Esophagus muscularis mucosa (tissue), 4 donors: ENCODE data around the gene LYPD1. TPM values are rescaled to one million over a fixed set of nuclear protein-coding genes. Genes with fewer than 3 reads are reported as not detected.

Experiments
- DNase-seq: peaks from one replicate; pipeline ENCODE4 v3.0.0-alpha.2; 2017; ENCODE audit errors: extremely low spot score
- H3K27ac ChIP-seq, 4 donors: fragments of 200-600 bp; sonication (generic); replicated peaks in 1 of 4; 1 replicate in 3 of 4; 2 replicates in 1 of 4; pipeline ENCODE4 v1.5.1; 2016 to 2019; ENCODE audit warnings: mild to moderate bottlenecking in 1 of 4
- H3K27me3 ChIP-seq, 4 donors: fragments of 200-600 bp; sonication (generic); one replicate each; pipeline versions ENCODE4 v1.5.1 to v1.6.0; 2016 to 2019
- H3K36me3 ChIP-seq, 4 donors: fragments of 200-600 bp; sonication (generic); one replicate each; pipeline ENCODE4 v1.5.1; 2016 to 2019
- H3K4me1 ChIP-seq, 4 donors: fragments of 200-600 bp; sonication (generic); one replicate each; pipeline ENCODE4 v1.5.1; 2016 to 2019
- H3K4me3 ChIP-seq, 4 donors: fragments of 200-600 bp; sonication (generic); 1 replicate in 2 of 4; 2 replicates in 2 of 4; pipeline ENCODE4 v1.5.1; 2016 to 2019; ENCODE audit warnings: mild to moderate bottlenecking in 4 of 4, moderate library complexity in 1 of 4
- H3K9me3 ChIP-seq, 4 donors: fragments of 200-600 bp; sonication (generic); 1 replicate in 3 of 4; 2 replicates in 1 of 4; pipeline ENCODE4 v1.5.1; 2016 to 2019
- EP300 ChIP-seq: sonication (generic); formaldehyde crosslinking; IDR thresholded peaks from one replicate; pipeline ENCODE4 v1.6.1; 2017; ENCODE audit warnings: antibody characterized with exemption
- POLR2A ChIP-seq: fragments of 450-650 bp; IDR thresholded peaks from one replicate; pipeline ENCODE4 v1.6.1; 2017; ENCODE audit warnings: antibody characterized with exemption, moderate library complexity, mild to moderate bottlenecking, low read depth
- POLR2AphosphoS5 ChIP-seq, 2 donors: sonication (generic); formaldehyde crosslinking; IDR thresholded peaks; one replicate each; pipeline ENCODE4 v1.6.1; 2017; ENCODE audit warnings: antibody characterized with exemption in 2 of 2
- WGBS: methylation state at CpG from one replicate; pipeline ENCODE4 v1.1.5; 2018; 5-methylcytosine and 5-hydroxymethylcytosine counted together
- intact Hi-C: fragments of 100-400 bp; cut with DNase I; formaldehyde crosslinking; loops from one replicate; pipeline ENCODE4 v1.15.1; 2023
- total RNA-seq, 4 donors: library from RNA; depleted of rRNA; stranded (reverse); fragments of >200 nt; gene quantifications; one replicate each; pipeline versions ENCODE4 v1.1.0 to v1.2.1, GENCODE V29; 2016
- TF ChIP-seq, protein P1 (sequence below), 3 experiments: fragments of 200-600 bp in 2 of 3; fragments of 450-650 bp in 1 of 3; sonication (generic) in 2 of 3; IDR thresholded peaks; one replicate each; pipeline ENCODE4 v1.5.1; 2017 to 2019; ENCODE audit warnings: antibody characterized with exemption in 3 of 3, mild to moderate bottlenecking in 2 of 3, moderate library complexity in 1 of 3

LYPD1 gene
- total RNA-seq, 4 donors from 2014 or later: 0.66 to 5.4 (median 0.71) TPM; not detected in 1

DNA sequence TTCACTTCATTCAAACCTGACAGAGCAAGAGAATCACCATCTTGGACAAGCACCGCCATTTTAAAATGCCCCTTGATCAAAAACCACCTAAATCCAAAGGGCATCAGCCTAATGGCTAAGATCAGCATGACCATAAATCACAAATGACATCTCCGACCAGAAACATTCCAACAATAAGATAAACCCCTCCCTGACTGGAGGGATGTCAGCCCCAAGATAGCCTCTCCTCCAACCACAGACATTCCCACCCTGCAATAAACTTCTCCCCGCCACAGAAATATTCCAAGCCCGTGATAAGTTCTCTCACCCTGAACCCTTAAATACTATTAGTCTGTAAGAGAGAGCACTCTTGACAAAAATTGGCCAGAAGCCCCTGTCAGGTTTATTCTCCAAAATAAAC lies 21.6 kb upstream of the LYPD1 start:
- no peak overlapping the region for H3K4me3 ChIP-seq
- H3K9me3 ChIP-seq: no peaks in the 10 kb centered on the region
- no peaks in the 10 kb centered on the region for H3K36me3 ChIP-seq
- WGBS: 99% methylated on average over 4 of the region's 4 CpGs
- TF ChIP-seq POLR2AphosphoS5 (IDR thresholded peaks at IDR 0.05): no peak
- no peak for TF ChIP-seq POLR2A
- no peaks in the 10 kb centered on the region for H3K27me3 ChIP-seq
- intact Hi-C loops: no loop called here
- no peak overlapping the region for H3K27ac ChIP-seq
- H3K4me1 ChIP-seq: no peaks in the 10 kb centered on the region
- DNase-seq: peak; percentile 37

GRCh38 chr2:132690664-132691303 lies 20.8 kb upstream of the LYPD1 start:
- TF ChIP-seq EP300: no peak
- TF ChIP-seq, protein P1, sequence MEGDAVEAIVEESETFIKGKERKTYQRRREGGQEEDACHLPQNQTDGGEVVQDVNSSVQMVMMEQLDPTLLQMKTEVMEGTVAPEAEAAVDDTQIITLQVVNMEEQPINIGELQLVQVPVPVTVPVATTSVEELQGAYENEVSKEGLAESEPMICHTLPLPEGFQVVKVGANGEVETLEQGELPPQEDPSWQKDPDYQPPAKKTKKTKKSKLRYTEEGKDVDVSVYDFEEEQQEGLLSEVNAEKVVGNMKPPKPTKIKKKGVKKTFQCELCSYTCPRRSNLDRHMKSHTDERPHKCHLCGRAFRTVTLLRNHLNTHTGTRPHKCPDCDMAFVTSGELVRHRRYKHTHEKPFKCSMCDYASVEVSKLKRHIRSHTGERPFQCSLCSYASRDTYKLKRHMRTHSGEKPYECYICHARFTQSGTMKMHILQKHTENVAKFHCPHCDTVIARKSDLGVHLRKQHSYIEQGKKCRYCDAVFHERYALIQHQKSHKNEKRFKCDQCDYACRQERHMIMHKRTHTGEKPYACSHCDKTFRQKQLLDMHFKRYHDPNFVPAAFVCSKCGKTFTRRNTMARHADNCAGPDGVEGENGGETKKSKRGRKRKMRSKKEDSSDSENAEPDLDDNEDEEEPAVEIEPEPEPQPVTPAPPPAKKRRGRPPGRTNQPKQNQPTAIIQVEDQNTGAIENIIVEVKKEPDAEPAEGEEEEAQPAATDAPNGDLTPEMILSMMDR (IDR thresholded peaks at IDR 0.05): no peak
- TF ChIP-seq POLR2A: no peak
- no peak for TF ChIP-seq POLR2AphosphoS5 (IDR thresholded peaks at IDR 0.05)
- no peaks in the 10 kb centered on the region for H3K27me3 ChIP-seq
- WGBS: 74% methylated on average over 1 of the region's 1 CpG
- H3K4me3 ChIP-seq: no peak overlapping the region
- H3K36me3 ChIP-seq: no peaks in the 10 kb centered on the region
- DNase-seq: peak; percentile 55
- no peak overlapping the region for H3K27ac ChIP-seq
- intact Hi-C loops: no loop called here
- no peaks in the 10 kb centered on the region for H3K9me3 ChIP-seq
- no peaks in the 10 kb centered on the region for H3K4me1 ChIP-seq

- DNase-seq: no peak
- no peaks in the 10 kb centered on the region for H3K4me1 ChIP-seq
- no peaks in the 10 kb centered on the region for H3K27me3 ChIP-seq
- 94% methylated on average over 1 of the region's 1 CpG for WGBS
- H3K27ac ChIP-seq: no peak overlapping the region
- no peak overlapping the region for H3K4me3 ChIP-seq
- H3K9me3 ChIP-seq: no peaks in the 10 kb centered on the region
- TF ChIP-seq POLR2A: no peak
- no peak for TF ChIP-seq POLR2AphosphoS5 (IDR thresholded peaks at IDR 0.05)
- TF ChIP-seq, protein P1 (IDR thresholded peaks at IDR 0.05): no peak
- no peak for TF ChIP-seq EP300
- intact Hi-C loops: no loop called here
- no peaks in the 10 kb centered on the region for H3K36me3 ChIP-seq
Observed at GRCh38 chr2:132681766-132682165, 11.8 kb upstream of the LYPD1 start.

- Histone ChIP-seq H3K36me3 (no peaks in the 10 kb centered on the region), H3K9me3 (no peaks in the 10 kb centered on the region), H3K27ac (no peak overlapping the region), H3K4me1 (no peaks in the 10 kb centered on the region), H3K27me3 (no peaks in the 10 kb centered on the region), H3K4me3 (no peak overlapping the region)
- TF ChIP-seq POLR2A: no peak
- TF ChIP-seq, protein P1 (IDR thresholded peaks at IDR 0.05): no peak
- TF ChIP-seq EP300: no peak
- TF ChIP-seq POLR2AphosphoS5 (IDR thresholded peaks at IDR 0.05): no peak
- 76% methylated on average over 3 of the region's 3 CpGs for WGBS
- DNase-seq: no peak
- intact Hi-C loops: no loop called here
Observed at GRCh38 chr2:132680544-132680943, 10.5 kb upstream of the LYPD1 start.

DNA sequence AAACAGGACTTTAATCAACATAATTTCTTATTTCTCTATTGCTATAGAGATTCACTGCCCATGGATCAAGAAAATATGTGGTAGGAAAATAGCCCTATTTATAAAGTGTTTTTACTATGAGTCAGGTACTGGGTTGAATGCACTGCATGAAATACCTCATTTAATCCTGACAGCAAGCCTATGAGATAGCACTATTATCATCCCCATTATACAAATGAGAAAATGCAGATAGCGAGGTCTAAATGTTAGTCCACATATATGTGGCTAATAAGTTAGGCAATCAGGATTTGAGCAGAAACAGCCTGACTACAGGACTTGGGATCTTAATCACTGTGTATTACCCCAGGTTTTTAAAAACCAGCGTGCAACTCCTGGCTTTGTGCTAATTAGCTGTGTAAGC lies 8.5 kb upstream of the LYPD1 start:
- TF ChIP-seq EP300 (no peak), POLR2AphosphoS5 (IDR thresholded peaks at IDR 0.05) (no peak), POLR2A (no peak)
- TF ChIP-seq, protein P1 (IDR thresholded peaks at IDR 0.05): no peak
- intact Hi-C loops: no loop called here
- Histone ChIP-seq H3K4me3 (no peak overlapping the region), H3K27me3 (no peaks in the 10 kb centered on the region), H3K4me1 (no peaks in the 10 kb centered on the region), H3K27ac (no peak overlapping the region), H3K9me3 (no peaks in the 10 kb centered on the region), H3K36me3 (no peaks in the 10 kb centered on the region)
- 94% methylated on average over 2 of the region's 2 CpGs for WGBS
- no peak for DNase-seq
